HUES48 (cell line): ENCODE data around the gene PIF1.

Experiments
- H3K27ac ChIP-seq: one replicate; pipeline ENCODE4 v1.7.0; 2013; ENCODE audit warnings: low read depth, low read length, inconsistent platforms
- H3K27me3 ChIP-seq: 2 replicates; pipeline ENCODE4 v1.6.1; 2013; ENCODE audit warnings: mild to moderate bottlenecking, low read length; ENCODE audit not compliant: control insufficient read depth, insufficient read depth
- H3K36me3 ChIP-seq: 2 replicates; pipeline ENCODE4 v1.6.1; 2013; ENCODE audit warnings: low read length; ENCODE audit not compliant: control insufficient read depth, insufficient read depth
- H3K4me1 ChIP-seq: 2 replicates; pipeline ENCODE4 v1.6.1; 2013; ENCODE audit warnings: mild to moderate bottlenecking, low read length; ENCODE audit not compliant: control insufficient read depth, insufficient read depth
- H3K4me3 ChIP-seq: 2 replicates; pipeline ENCODE4 v1.5.1; 2013; ENCODE audit warnings: mild to moderate bottlenecking, low read depth, low read length
- H3K9ac ChIP-seq: 2 replicates; pipeline ENCODE4 v1.6.1; 2013; ENCODE audit warnings: mild to moderate bottlenecking, low read depth, low read length, moderate library complexity
- H3K9me3 ChIP-seq: 2 replicates; pipeline ENCODE4 v1.6.1; 2013; ENCODE audit warnings: low read length; ENCODE audit not compliant: control insufficient read depth, insufficient read depth

The PIF1 gene

DNA sequence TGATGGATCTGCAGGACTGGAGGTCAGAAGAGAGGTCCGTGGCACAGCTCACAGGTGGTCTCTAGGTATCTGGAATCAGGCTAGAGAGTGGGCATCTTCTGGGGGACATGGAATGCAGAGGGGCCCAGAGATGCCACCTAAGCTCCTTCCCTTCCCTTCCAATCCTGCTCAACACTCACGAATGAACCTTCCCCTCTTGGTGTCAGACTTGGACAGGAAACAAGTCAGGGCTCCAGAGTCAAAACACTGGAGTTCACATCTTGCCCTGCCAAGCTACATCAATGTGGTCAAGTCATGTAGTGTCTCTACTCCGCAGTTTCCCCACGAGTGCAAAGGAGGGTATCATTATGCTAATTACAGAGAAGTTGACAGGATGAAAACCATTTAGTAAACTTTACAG is 34.0 kb downstream of the PIF1 start:
- Histone ChIP-seq H3K36me3 (no peaks in the 10 kb centered on the region), H3K27ac (no peak overlapping the region), H3K4me1 (no peaks in the 10 kb centered on the region), H3K4me3 (no peak overlapping the region), H3K9me3 (no peaks in the 10 kb centered on the region), H3K9ac (no peak overlapping the region), H3K27me3 (no peaks in the 10 kb centered on the region)

DNA sequence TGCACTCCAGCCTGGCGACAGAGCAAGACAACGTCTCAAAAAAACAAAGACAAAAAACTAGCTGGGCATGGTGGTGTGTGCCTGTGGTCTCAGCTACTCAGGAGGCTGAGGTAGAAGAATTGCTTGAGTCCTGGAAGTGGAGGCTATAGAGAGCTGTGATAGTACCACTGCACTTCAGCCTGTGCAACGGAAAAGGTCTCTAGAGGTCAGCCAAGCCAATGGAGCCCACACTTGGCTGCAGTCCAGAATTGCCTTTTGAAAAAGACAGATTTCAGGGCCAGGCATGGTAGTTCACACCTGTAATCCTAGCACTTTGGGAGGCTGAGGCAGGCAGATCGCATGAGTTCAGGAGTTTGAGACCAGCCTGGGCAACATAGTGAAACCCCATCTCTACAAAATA is 41.7 kb downstream of the PIF1 start:
- no peak overlapping the region for H3K27ac ChIP-seq
- peaks cover 21% of the 10 kb centered on the region for H3K4me1 ChIP-seq
- H3K27me3 ChIP-seq, result no peaks in the 10 kb centered on the region
- H3K9ac ChIP-seq, result no peak overlapping the region
- H3K4me3 ChIP-seq, result no peak overlapping the region
- H3K9me3 ChIP-seq, result no peaks in the 10 kb centered on the region
- H3K36me3 ChIP-seq, result no peaks in the 10 kb centered on the region

DNA sequence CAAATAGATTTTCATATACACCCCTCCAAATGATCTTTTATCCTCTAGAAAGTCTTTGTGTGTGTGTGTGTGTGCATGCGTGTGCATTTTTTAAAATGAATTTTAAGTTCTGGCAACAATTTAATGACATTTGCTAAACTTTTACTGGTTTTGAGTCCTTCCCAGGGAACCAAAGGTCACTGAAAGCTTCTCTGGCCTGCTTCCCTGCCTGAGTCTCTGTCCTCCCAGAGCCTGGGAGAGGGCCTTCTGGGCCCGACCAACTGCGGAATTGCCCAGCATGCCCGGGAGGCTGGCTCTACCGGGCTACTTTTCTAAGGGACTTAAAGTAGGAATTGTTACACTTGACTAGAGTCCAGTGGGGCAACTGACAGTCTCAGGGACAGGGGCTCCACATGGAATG is 42.7 kb downstream of the PIF1 start:
- Histone ChIP-seq H3K27me3 (no peaks in the 10 kb centered on the region), H3K27ac (peak overlapping the region; percentile 79), H3K9me3 (no peaks in the 10 kb centered on the region), H3K9ac (no peak overlapping the region), H3K4me1 (peaks cover 21% of the 10 kb centered on the region), H3K36me3 (no peaks in the 10 kb centered on the region), H3K4me3 (no peak overlapping the region)

DNA sequence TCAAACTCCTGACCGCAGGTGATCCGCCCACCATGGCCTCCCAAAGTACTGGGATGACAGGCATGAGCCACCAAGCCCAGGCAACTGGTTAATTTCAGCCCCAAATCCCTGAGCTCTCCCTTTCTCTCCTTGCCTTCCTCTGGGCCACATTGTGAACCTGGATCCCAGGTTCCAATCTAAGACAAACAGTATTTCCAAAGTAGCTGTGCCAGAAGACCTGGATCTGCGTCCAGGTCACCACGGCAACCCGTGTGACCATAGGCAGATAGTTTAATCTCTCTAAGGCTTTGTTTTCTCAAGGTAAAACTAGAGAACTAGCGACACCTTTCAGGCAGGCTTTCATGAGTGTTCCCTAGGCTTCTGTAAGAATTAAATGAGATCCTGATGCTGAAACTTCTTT is 44.1 kb downstream of the PIF1 start:
- no peaks in the 10 kb centered on the region for H3K27me3 ChIP-seq

DNA sequence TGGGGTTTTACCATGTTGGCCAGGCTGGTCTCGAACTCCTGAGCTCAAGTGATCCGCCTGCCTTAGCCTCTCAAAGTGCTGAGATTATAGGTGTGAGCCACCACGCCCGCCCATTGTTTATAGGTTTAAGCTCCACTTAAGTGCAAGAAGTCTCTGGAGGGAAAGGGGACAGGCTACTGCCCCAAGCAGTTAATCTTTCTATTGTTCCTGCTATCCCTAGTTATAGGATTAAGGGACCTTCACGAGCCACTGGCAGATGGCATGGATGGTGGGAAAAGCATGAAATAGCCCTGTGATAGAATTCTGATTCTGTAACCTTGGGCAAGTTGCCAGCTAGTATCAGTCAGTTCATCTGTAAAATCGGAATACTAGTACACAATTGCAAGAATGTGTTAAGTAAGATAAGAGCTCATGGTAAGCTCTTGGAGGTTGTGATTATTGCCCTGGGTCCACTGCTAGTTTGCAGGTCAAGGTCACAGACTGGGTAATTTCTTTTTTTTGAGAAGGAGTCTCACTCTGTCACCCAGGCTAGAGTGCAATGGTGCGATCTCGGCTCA is 44.8 kb downstream of the PIF1 start:
- H3K36me3 ChIP-seq, result no peaks in the 10 kb centered on the region
- no peak overlapping the region for H3K4me3 ChIP-seq
- no peaks in the 10 kb centered on the region for H3K9me3 ChIP-seq
- H3K27me3 ChIP-seq, result no peaks in the 10 kb centered on the region
- peaks cover 30% of the 10 kb centered on the region for H3K4me1 ChIP-seq
- H3K9ac ChIP-seq, result no peak overlapping the region
- H3K27ac ChIP-seq, result no peak overlapping the region

More for the DNA sequence above, 44.1 kb downstream of the PIF1 start:
- peaks cover 30% of the 10 kb centered on the region for H3K4me1 ChIP-seq
- no peaks in the 10 kb centered on the region for H3K9me3 ChIP-seq
- H3K9ac ChIP-seq, result no peak overlapping the region
- no peaks in the 10 kb centered on the region for H3K36me3 ChIP-seq
- H3K4me3 ChIP-seq, result no peak overlapping the region
- no peak overlapping the region for H3K27ac ChIP-seq

DNA sequence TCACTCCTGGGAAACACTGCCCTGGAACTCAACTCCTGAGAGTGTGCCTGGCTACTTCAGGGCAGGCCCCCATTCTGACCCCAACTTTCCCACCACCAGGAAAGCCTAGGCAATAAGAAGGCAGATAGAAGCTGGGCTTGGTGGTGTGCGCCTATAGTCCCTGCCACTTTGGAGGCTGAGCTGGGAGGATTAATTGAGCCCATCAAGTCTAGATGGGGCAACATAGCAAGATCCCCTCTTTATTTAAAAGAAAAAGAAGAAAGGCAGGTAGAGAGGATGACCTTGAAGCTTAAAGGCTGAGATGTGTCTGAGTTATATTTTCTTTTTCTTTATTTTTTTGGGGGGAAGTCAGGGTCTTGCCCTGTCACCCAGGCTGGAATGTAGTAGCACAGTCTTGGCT is 45.8 kb downstream of the PIF1 start:
- peaks cover 30% of the 10 kb centered on the region for H3K4me1 ChIP-seq
- no peaks in the 10 kb centered on the region for H3K9me3 ChIP-seq
- H3K27ac ChIP-seq, result no peak overlapping the region
- no peaks in the 10 kb centered on the region for H3K36me3 ChIP-seq
- H3K27me3 ChIP-seq, result no peaks in the 10 kb centered on the region
- no peak overlapping the region for H3K9ac ChIP-seq
- H3K4me3 ChIP-seq, result no peak overlapping the region

DNA sequence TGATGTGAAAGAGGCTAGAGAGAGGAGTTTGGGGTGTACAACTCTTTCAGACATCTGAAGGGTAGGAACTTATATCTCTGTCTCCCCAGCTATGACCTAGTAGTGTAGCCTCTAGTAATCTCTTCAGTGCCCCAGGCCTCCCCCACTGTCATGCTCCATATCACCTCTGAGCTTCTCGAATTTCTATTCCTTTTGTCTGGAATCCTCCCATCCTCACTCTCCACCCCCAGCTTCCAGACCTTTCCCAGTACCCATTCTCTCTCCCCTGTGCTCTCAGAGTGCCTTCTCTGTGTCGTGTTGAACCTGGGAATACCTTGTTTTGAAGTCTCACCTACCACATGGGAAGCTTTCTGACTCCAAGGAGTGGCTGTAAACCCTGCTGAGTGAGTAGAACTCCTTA is 46.4 kb downstream of the PIF1 start:
- Histone ChIP-seq H3K4me1 (peaks cover 30% of the 10 kb centered on the region), H3K36me3 (no peaks in the 10 kb centered on the region), H3K9me3 (no peaks in the 10 kb centered on the region), H3K9ac (no peak overlapping the region), H3K27me3 (no peaks in the 10 kb centered on the region), H3K27ac (no peak overlapping the region), H3K4me3 (no peak overlapping the region)

DNA sequence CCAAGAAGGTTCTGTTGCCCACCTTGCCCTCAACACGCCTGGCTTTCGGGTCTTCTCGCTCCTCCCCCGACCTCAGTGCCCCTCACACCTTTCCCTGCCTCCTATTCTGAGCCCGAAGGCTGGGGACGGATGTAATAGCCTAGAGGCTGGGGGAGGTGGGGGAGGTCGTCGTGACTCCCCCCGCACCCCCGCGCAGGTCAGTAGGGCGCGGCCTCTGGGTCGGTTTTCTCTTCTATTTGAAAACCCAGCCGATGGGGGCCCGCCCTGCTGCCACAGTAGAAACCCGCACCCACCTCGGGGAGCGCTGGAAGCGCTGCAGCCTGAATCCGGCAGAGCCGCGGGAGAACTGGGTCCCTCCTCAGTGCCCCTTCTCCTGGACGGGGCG is 49.1 kb downstream of the PIF1 start:
- Histone ChIP-seq H3K9ac (peak overlapping the region; percentile 66), H3K27ac (peak overlapping the region; percentile 96), H3K36me3 (no peaks in the 10 kb centered on the region; the same call in 1 of the 2 replicates), H3K4me1 (peaks cover 40% of the 10 kb centered on the region), H3K27me3 (no peaks in the 10 kb centered on the region), H3K4me3 (peak overlapping the region; percentile 71), H3K9me3 (no peaks in the 10 kb centered on the region)

DNA sequence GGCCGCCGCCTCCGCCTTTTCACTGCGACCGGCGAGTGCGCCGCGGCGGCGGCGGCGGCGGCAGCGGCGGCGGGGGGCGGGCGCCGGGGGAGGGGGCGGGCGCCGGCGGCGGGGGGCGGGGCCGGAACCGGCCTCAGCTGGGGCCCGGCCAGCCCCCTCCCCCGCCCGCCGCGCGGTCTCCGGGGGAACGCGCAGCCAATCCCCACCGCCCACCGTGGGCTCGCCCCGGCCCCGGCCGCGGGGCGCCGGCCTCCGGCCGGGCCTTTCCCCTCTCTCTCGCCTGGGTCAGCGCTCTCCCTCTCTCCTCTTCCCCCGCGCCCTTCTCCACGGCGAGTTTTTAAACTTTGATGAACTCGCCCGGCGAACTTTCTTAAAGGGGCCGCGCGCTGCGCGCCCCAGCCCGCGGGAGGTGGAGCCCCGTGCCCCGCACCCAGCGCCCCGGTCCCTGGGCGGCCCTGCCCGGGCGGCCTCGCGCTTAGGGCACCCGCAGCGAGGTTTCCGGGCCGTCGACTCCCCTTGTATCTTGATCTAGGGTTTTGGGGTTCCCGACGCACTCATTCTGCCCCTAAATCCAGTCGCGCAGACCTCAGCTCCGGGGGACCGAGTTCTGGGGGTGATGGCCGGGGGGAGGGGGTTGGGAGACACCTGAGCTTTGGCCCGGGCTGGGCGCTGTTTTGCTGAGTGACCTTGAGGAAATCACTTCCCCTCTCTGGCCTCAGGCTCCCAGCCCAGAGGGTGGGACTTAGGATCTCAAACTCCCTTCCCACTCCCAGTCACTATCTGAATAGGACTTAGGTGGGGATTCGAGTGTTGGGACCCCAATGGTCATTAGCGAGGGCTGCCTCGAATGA is 49.7 kb downstream of the PIF1 start, which contains the start of gene RBPMS2:
Gene RBPMS2 (minus strand): TSS at position 39 of the 851 bp plus-strand sequence. CDS start 270 bp downstream, outside the sequence.
- H3K36me3 ChIP-seq, result no peaks in the 10 kb centered on the region; the same call in 1 of the 2 replicates
- H3K27me3 ChIP-seq, result no peaks in the 10 kb centered on the region
- H3K9ac ChIP-seq, result peak within 1 kb of the TSS; percentile 84
- H3K4me1 ChIP-seq, result peaks cover 41% of the 10 kb centered on the region
- peak within 1 kb of the TSS; percentile 96 for H3K27ac ChIP-seq
- no peaks in the 10 kb centered on the region for H3K9me3 ChIP-seq
- H3K4me3 ChIP-seq, result peak within 1 kb of the TSS; percentile 71

DNA sequence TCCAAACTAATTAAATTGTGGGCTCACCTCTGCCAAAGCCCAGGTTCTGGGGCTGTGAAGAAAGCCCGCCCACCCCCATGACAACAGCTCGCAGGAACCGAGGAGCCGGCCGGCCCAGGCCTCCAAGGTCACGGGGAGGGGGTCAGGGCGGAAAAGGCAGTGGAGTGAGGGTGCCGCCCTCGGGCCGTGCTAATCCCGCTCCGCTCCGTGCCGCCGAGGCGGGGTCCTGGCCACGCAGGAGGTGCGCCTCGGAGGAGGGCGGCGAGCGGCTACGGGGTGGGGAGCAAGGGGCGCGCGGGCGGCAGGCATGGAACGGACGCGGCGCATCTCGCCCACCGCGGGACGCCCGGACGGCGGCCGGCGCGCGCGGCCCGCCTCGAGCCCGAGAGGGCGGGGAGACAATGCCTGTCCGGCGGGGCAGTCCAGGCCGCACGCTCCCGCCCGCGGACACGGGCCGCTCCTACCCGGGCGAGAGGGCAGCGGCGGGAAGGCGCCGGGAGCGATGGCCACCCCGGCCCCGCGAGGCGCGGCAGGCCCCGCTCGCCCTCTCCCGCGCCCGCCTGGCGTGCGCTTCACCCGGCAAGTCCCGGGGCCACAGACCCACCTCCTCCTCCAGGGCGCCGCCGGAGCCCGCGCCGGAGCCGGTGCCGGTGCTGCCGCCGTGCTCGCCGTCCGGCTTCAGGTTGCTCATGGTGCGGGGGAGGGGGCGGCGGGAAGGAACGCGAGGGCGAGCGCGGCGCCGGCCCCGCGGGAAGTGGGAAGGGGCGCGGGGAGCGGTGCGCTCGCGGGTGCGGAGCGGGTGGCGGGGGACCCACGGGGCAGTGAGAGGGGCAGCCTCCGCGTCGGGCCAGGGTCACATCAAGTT is 50.6 kb downstream of the PIF1 start:
- peak overlapping the region; percentile 78 for H3K27ac ChIP-seq

More for the DNA sequence above, 50.6 kb downstream of the PIF1 start:
- Histone ChIP-seq H3K27me3 (no peaks in the 10 kb centered on the region), H3K9me3 (no peaks in the 10 kb centered on the region), H3K36me3 (no peaks in the 10 kb centered on the region; the same call in 1 of the 2 replicates), H3K4me1 (peaks cover 46% of the 10 kb centered on the region), H3K9ac (peak overlapping the region; percentile 84), H3K4me3 (peak overlapping the region; percentile 70)
